A673 (cell line): ENCODE data around the gene PLXND1. TPM values are rescaled to one million over a fixed set of nuclear protein-coding genes. Genes with fewer than 3 reads are reported as not detected.

Source experiments
- BruUV-seq: library from RNA; stranded (reverse); fragments of 400-500 nt; replicated peaks from 2 replicates; lab custom pipeline; 2021; lab: Mats Ljungman, UMichigan
- CTCF ChIA-PET: fragments of 300-600 bp; sonication (Branson Sonifier 250); formaldehyde crosslinking; loops from one replicate; lab custom pipeline; 2022; ENCODE audit warnings: antibody characterized with exemption; lab: Charles Lee
- POLR2A ChIA-PET: fragments of 300-600 bp; sonication (Branson Sonifier 250); formaldehyde crosslinking; loops from one replicate; lab custom pipeline; 2022; ENCODE audit warnings: antibody characterized with exemption; ENCODE audit not compliant: low non-redundant PET; lab: Charles Lee
- DNase-seq: peaks from one replicate; pipeline ENCODE4 v3.0.0-alpha.2; 2015; ENCODE audit warnings: low spot score
- H3K27ac ChIP-seq: fragments of 200-600 bp; sonication (generic); 2 replicates; pipeline ENCODE4 v1.5.1; 2016; ENCODE audit warnings: mixed run types, low read depth, mild to moderate bottlenecking, mixed read lengths, antibody characterized with exemption, low read length; ENCODE audit not compliant: poor library complexity, severe bottlenecking
- H3K27me3 ChIP-seq: fragments of 200-600 bp; sonication (generic); replicated peaks from 2 replicates; pipeline ENCODE4 v1.6.1; 2017; ENCODE audit warnings: mixed run types, low read depth, mild to moderate bottlenecking, mixed read lengths, antibody characterized with exemption, low read length; ENCODE audit not compliant: insufficient read depth, poor library complexity
- H3K36me3 ChIP-seq: fragments of 200-600 bp; sonication (generic); 2 replicates; pipeline ENCODE4 v1.6.1; 2016; ENCODE audit warnings: mixed run types, mild to moderate bottlenecking, mixed read lengths, antibody characterized with exemption, low read length; ENCODE audit not compliant: insufficient read depth, poor library complexity, severe bottlenecking
- H3K4me1 ChIP-seq: fragments of 200-600 bp; sonication (generic); 2 replicates; pipeline ENCODE4 v1.6.1; 2017; ENCODE audit warnings: mixed run types, mild to moderate bottlenecking, mixed read lengths, antibody characterized with exemption, low read length; ENCODE audit not compliant: insufficient read depth, poor library complexity, severe bottlenecking
- H3K4me3 ChIP-seq: fragments of 200-600 bp; sonication (generic); 2 replicates; pipeline ENCODE4 v1.5.1; 2016; ENCODE audit warnings: low read depth, mixed run types, mild to moderate bottlenecking, mixed read lengths, low read length; ENCODE audit not compliant: poor library complexity, severe bottlenecking
- H3K9me3 ChIP-seq: fragments of 200-600 bp; sonication (generic); 2 replicates; pipeline ENCODE4 v1.6.1; 2016; ENCODE audit warnings: mixed run types, low read depth, mild to moderate bottlenecking, mixed read lengths, antibody characterized with exemption, low read length; ENCODE audit not compliant: poor library complexity, severe bottlenecking
- EZH2 ChIP-seq: fragments of 200-600 bp; sonication (generic); IDR thresholded peaks from 2 replicates; pipeline ENCODE4 v1.6.1; 2017; ENCODE audit warnings: borderline replicate concordance, low read depth, mild to moderate bottlenecking, mixed read lengths, antibody characterized with exemption, low read length; ENCODE audit not compliant: poor library complexity, severe bottlenecking
- intact Hi-C: fragments of 100-400 bp; cut with micrococcal nuclease; formaldehyde crosslinking; loops from one replicate; pipeline ENCODE4 v1.10.0; 2022; ENCODE audit not compliant: unreplicated experiment
- total RNA-seq: library from RNA; stranded (reverse); gene quantifications from 2 replicates; pipeline ENCODE4 v1.2.3, GENCODE V29; 2021
- TF ChIP-seq, protein P1 (sequence below): fragments of 300-800, 200-600 bp; sonication (generic); conservative IDR thresholded peaks from 2 replicates; pipeline ENCODE4 v1.5.1; 2017; ENCODE audit warnings: low read depth, mild to moderate bottlenecking, antibody characterized with exemption, low read length, moderate library complexity, mixed read lengths

Gene PLXND1
- total RNA-seq, 1 experiment from 2014 or later, result 31.5 TPM

GRCh38 chr3:129564981-129565644 lies 41.4 kb downstream of the PLXND1 start:
- no peaks in the 10 kb centered on the region for H3K9me3 ChIP-seq
- BruUV-seq, result no TSS peak
- DNase-seq, result no peak
- CTCF ChIA-PET, result no interaction called here
- intact Hi-C loops, result no loop called here
- H3K36me3 ChIP-seq, result no peaks in the 10 kb centered on the region
- H3K4me3 ChIP-seq, result no peak overlapping the region
- H3K4me1 ChIP-seq, result peaks cover 13% of the 10 kb centered on the region
- H3K27me3 ChIP-seq, result no peaks in the 10 kb centered on the region
- POLR2A ChIA-PET, result no interaction called here
- H3K27ac ChIP-seq, result no peak overlapping the region
- no peak for TF ChIP-seq EZH2
- TF ChIP-seq, protein P1, sequence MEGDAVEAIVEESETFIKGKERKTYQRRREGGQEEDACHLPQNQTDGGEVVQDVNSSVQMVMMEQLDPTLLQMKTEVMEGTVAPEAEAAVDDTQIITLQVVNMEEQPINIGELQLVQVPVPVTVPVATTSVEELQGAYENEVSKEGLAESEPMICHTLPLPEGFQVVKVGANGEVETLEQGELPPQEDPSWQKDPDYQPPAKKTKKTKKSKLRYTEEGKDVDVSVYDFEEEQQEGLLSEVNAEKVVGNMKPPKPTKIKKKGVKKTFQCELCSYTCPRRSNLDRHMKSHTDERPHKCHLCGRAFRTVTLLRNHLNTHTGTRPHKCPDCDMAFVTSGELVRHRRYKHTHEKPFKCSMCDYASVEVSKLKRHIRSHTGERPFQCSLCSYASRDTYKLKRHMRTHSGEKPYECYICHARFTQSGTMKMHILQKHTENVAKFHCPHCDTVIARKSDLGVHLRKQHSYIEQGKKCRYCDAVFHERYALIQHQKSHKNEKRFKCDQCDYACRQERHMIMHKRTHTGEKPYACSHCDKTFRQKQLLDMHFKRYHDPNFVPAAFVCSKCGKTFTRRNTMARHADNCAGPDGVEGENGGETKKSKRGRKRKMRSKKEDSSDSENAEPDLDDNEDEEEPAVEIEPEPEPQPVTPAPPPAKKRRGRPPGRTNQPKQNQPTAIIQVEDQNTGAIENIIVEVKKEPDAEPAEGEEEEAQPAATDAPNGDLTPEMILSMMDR, result no peak

- TF ChIP-seq, protein P1, result no peak
- no peak for TF ChIP-seq EZH2
- intact Hi-C loops, result no loop called here
- Histone ChIP-seq H3K27ac (no peak overlapping the region), H3K36me3 (no peaks in the 10 kb centered on the region), H3K27me3 (no peaks in the 10 kb centered on the region), H3K9me3 (no peaks in the 10 kb centered on the region), H3K4me3 (no peak overlapping the region), H3K4me1 (peaks cover 14% of the 10 kb centered on the region)
- BruUV-seq, result no TSS peak
- ChIA-PET CTCF (no interaction called here), POLR2A (no interaction called here)
- no peak for DNase-seq
These were observed 42.5 kb downstream of the PLXND1 start for GRCh38 chr3:129563850-129564535.

- intact Hi-C loops, result no loop called here
- BruUV-seq, result no TSS peak
- Histone ChIP-seq H3K27ac (no peak overlapping the region), H3K4me1 (peaks cover 14% of the 10 kb centered on the region), H3K4me3 (no peak overlapping the region), H3K27me3 (no peaks in the 10 kb centered on the region), H3K9me3 (no peaks in the 10 kb centered on the region), H3K36me3 (no peaks in the 10 kb centered on the region)
- CTCF ChIA-PET, result no interaction called here
- TF ChIP-seq, protein P1, result no peak
- POLR2A ChIA-PET, result no interaction called here
- no peak for DNase-seq
These were observed 43.1 kb downstream of the PLXND1 start for GRCh38 chr3:129563332-129563731.
